Panc1 (cell line): ENCODE data around the gene CDKN2B-AS1. TPM values are rescaled to one million over a fixed set of nuclear protein-coding genes. Genes with fewer than 3 reads are reported as not detected.

Experiments
- ATAC-seq: fragments of 200-7000 bp; cut with Tn5 transposase; 2 replicates; pipeline ENCODE4 v1.9.1; 2020; ENCODE audit warnings: mild to moderate bottlenecking, moderate library complexity
- BruUV-seq: library from RNA; stranded (reverse); fragments of 400-500 nt; replicated peaks from 2 replicates; lab custom pipeline; 2021; lab: Mats Ljungman, UMichigan
- CTCF ChIA-PET: fragments of 300-600 bp; sonication (Branson Sonifier 250); formaldehyde crosslinking; loops from one replicate; lab custom pipeline; 2022; ENCODE audit warnings: antibody characterized with exemption; lab: Charles Lee
- POLR2A ChIA-PET: fragments of 300-600 bp; sonication (Branson Sonifier 250); formaldehyde crosslinking; loops from one replicate; lab custom pipeline; 2022; ENCODE audit warnings: antibody characterized with exemption; lab: Charles Lee
- DNase-seq: peaks from one replicate; pipeline ENCODE4 v3.0.0-alpha.2; 2010; ENCODE audit warnings: low read depth, low spot score
- H3K27ac ChIP-seq: 2 replicates; pipeline ENCODE4 v1.5.1; 2011; ENCODE audit warnings: mild to moderate bottlenecking, low read length, inconsistent platforms
- H3K27me3 ChIP-seq: fragments of 200-500 bp; sonication (Bioruptor generic); 2 replicates; pipeline ENCODE4 v1.6.0; 2014; ENCODE audit warnings: low read length, inconsistent platforms; ENCODE audit not compliant: control insufficient read depth, insufficient read depth
- H3K36me3 ChIP-seq: fragments of 200-500 bp; sonication (Bioruptor generic); 2 replicates; pipeline ENCODE4 v1.5.1; 2014; ENCODE audit warnings: inconsistent platforms, mild to moderate bottlenecking, low read length, moderate library complexity; ENCODE audit not compliant: control insufficient read depth, insufficient read depth
- H3K4me1 ChIP-seq: 2 replicates; pipeline ENCODE4 v1.5.1; 2011; ENCODE audit warnings: inconsistent platforms, mild to moderate bottlenecking, low read length, moderate library complexity; ENCODE audit not compliant: control insufficient read depth, insufficient read depth
- H3K4me3 ChIP-seq, 2 experiments: 2 replicates each; pipeline ENCODE4 v1.5.1; 2011 to 2012; ENCODE audit warnings: low read depth in 2 of 2, low read length in 2 of 2, mild to moderate bottlenecking in 2 of 2, inconsistent platforms in 1 of 2, moderate library complexity in 1 of 2
- H3K9me3 ChIP-seq: fragments of 200-500 bp; sonication (Bioruptor generic); 2 replicates; pipeline ENCODE4 v1.5.1; 2014; ENCODE audit warnings: low read depth, mild to moderate bottlenecking, inconsistent platforms, low read length, moderate library complexity; ENCODE audit not compliant: control insufficient read depth, insufficient read depth
- POLR2AphosphoS5 ChIP-seq: IDR thresholded peaks from 2 replicates; pipeline ENCODE4 v1.6.1; 2012; ENCODE audit warnings: mild to moderate bottlenecking, low read depth, low read length, moderate library complexity
- SIN3A ChIP-seq: IDR thresholded peaks from 2 replicates; pipeline ENCODE4 v1.6.1; 2012; ENCODE audit warnings: low read depth, mild to moderate bottlenecking, low read length, moderate library complexity, borderline replicate concordance; ENCODE audit not compliant: insufficient read depth
- TCF7L2 ChIP-seq: IDR thresholded peaks from 2 replicates; pipeline ENCODE4 v1.6.1; 2011; ENCODE audit warnings: mild to moderate bottlenecking, low read depth, low read length, inconsistent platforms
- in situ Hi-C: cut with HindIII; loops from 2 replicates; pipeline ENCODE4 v1.10.0; 2016; ENCODE audit warnings: low sequenced_read_pairs, low pct_unique_long_range_greater_than_20kb
- intact Hi-C: fragments of 100-400 bp; cut with micrococcal nuclease; formaldehyde crosslinking; loops from one replicate; pipeline ENCODE4 v1.10.0; 2022; ENCODE audit not compliant: unreplicated experiment
- total RNA-seq: library from RNA; stranded (reverse); gene quantifications from one replicate; pipeline ENCODE4 v1.2.1, GENCODE V29; 2021; ENCODE audit not compliant: unreplicated experiment
- TF ChIP-seq, protein P1 (sequence below), 2 experiments: IDR thresholded peaks; 2 replicates each; pipeline ENCODE4 v1.6.1; 2011 to 2012; ENCODE audit warnings: low read depth in 2 of 2, control low read depth in 1 of 2, low read length in 1 of 2, mild to moderate bottlenecking in 1 of 2, moderate library complexity in 1 of 2; ENCODE audit not compliant: insufficient read depth in 1 of 2
- TF ChIP-seq, protein P2 (sequence below): fragments of 450-650 bp; IDR thresholded peaks from 2 replicates; pipeline ENCODE4 v1.5.1; 2017; ENCODE audit warnings: mild to moderate bottlenecking

CDKN2B-AS1 gene
- total RNA-seq, 1 experiment from 2014 or later = not detected

DNA sequence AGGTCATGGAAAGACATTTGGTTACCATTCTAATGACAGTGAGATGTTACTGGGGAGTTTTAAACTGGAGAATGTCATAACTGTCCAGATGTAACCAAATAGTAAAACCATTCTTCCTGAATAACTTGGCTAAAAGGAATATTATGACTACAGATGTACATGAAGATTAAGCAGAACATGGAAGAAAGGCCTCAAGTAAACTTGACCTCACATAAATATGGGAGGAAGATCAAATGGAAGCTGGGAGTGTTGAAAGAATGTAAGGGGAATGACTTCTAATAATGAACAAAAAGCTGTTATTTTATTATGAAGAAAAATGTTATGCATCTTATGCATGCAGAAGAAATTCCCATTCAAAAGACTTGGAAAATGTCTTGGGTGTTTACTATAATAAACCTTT is 122.2 kb downstream of the CDKN2B-AS1 start:
- H3K36me3 ChIP-seq = no peaks in the 10 kb centered on the region
- in situ Hi-C loops (no loop called here), intact Hi-C loops (no loop called here)
- ATAC-seq (no peak), DNase-seq (no peak)
- CTCF ChIA-PET = no interaction called here
- H3K27me3 ChIP-seq = no peaks in the 10 kb centered on the region
- H3K4me1 ChIP-seq = no peaks in the 10 kb centered on the region
- H3K4me3 ChIP-seq = no peak overlapping the region
- POLR2A ChIA-PET = no interaction called here
- no TSS peak for BruUV-seq
- no peaks in the 10 kb centered on the region for H3K9me3 ChIP-seq
- TF ChIP-seq, protein P1, sequence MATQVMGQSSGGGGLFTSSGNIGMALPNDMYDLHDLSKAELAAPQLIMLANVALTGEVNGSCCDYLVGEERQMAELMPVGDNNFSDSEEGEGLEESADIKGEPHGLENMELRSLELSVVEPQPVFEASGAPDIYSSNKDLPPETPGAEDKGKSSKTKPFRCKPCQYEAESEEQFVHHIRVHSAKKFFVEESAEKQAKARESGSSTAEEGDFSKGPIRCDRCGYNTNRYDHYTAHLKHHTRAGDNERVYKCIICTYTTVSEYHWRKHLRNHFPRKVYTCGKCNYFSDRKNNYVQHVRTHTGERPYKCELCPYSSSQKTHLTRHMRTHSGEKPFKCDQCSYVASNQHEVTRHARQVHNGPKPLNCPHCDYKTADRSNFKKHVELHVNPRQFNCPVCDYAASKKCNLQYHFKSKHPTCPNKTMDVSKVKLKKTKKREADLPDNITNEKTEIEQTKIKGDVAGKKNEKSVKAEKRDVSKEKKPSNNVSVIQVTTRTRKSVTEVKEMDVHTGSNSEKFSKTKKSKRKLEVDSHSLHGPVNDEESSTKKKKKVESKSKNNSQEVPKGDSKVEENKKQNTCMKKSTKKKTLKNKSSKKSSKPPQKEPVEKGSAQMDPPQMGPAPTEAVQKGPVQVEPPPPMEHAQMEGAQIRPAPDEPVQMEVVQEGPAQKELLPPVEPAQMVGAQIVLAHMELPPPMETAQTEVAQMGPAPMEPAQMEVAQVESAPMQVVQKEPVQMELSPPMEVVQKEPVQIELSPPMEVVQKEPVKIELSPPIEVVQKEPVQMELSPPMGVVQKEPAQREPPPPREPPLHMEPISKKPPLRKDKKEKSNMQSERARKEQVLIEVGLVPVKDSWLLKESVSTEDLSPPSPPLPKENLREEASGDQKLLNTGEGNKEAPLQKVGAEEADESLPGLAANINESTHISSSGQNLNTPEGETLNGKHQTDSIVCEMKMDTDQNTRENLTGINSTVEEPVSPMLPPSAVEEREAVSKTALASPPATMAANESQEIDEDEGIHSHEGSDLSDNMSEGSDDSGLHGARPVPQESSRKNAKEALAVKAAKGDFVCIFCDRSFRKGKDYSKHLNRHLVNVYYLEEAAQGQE (IDR thresholded peaks at IDR 0.05; ENCODE audit: insufficient read depth in 1 of 2, low read depth in 2 of 2, low read length in 1 of 2) = no peak
- TF ChIP-seq POLR2AphosphoS5 = no peak
- no peak for TF ChIP-seq TCF7L2
- no peak for TF ChIP-seq SIN3A
- TF ChIP-seq, protein P2, sequence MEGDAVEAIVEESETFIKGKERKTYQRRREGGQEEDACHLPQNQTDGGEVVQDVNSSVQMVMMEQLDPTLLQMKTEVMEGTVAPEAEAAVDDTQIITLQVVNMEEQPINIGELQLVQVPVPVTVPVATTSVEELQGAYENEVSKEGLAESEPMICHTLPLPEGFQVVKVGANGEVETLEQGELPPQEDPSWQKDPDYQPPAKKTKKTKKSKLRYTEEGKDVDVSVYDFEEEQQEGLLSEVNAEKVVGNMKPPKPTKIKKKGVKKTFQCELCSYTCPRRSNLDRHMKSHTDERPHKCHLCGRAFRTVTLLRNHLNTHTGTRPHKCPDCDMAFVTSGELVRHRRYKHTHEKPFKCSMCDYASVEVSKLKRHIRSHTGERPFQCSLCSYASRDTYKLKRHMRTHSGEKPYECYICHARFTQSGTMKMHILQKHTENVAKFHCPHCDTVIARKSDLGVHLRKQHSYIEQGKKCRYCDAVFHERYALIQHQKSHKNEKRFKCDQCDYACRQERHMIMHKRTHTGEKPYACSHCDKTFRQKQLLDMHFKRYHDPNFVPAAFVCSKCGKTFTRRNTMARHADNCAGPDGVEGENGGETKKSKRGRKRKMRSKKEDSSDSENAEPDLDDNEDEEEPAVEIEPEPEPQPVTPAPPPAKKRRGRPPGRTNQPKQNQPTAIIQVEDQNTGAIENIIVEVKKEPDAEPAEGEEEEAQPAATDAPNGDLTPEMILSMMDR = no peak
- H3K27ac ChIP-seq = no peak overlapping the region

DNA sequence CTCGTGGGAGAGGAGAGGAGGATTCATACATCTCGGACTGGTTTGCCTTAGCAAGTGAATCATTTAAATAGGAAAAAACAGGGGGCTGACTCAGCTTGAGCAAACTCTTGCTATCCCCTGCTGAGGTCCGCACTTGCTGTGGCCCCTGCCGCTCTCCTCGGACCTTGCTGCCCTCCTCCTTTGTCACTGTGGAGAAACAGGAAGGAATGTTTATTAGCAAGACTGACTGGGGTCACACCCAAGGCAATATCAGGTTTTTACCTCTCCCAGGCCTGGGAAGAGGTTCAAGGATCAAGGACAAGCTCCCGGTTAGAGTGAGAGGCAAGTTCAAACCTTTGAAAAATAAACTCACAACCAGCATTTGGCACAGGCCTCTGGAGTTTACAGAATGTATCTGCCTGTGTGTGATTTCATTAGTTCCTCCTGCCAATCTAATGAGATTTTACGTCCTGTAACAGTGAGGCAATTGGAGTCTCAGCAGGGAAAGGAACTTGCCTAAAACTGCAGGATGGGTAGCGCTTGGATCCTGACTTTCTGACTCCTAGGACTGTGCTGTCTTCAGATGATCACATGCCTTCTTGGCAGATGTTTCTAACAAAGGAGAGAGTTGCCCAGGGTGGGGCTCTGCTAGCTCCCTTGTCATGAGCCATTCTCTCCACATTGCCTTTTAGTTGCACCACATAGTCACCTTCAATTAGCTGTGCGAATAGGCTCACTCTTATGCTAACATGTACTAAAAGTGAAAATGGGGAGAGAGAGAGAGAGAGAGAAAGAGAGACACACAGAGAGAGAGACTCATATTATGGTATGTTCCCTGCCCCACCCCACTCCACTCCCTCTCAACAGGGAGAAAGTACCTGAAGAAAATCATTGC is 123.2 kb downstream of the CDKN2B-AS1 start:
- no peaks in the 10 kb centered on the region for H3K4me1 ChIP-seq
- DNase-seq (no peak), ATAC-seq (no peak)
- intact Hi-C loops (no loop called here), in situ Hi-C loops (no loop called here)
- H3K9me3 ChIP-seq = no peaks in the 10 kb centered on the region
- H3K27ac ChIP-seq = no peak overlapping the region
- H3K27me3 ChIP-seq = no peaks in the 10 kb centered on the region
- no TSS peak for BruUV-seq
- ChIA-PET POLR2A (no interaction called here), CTCF (no interaction called here)
- no peak for TF ChIP-seq SIN3A
- TF ChIP-seq, protein P1 (IDR thresholded peaks at IDR 0.05; ENCODE audit: insufficient read depth in 1 of 2, low read depth in 2 of 2, low read length in 1 of 2) = no peak
- TF ChIP-seq, protein P2 = no peak
- TF ChIP-seq POLR2AphosphoS5 = no peak
- TF ChIP-seq TCF7L2 = no peak
- no peaks in the 10 kb centered on the region for H3K36me3 ChIP-seq
- no peak overlapping the region for H3K4me3 ChIP-seq
